GM19025 (cell line): ENCODE data around the gene EPC2.
A peak's percentile ranks its signal among the peaks of the same experiment; 100 is the strongest.
"Not testable (repeated sequence)": the region's sequence is repeated elsewhere in the genome, so short reads cannot be mapped to it uniquely, and the experiment has no call there.

Source experiments
- ATAC-seq: cut with Tn5 transposase; IDR thresholded peaks from one replicate; pipeline ENCODE4 v1.9.1; 2021; ENCODE audit warnings: mild to moderate bottlenecking, low read depth, moderate library complexity; ENCODE audit not compliant: unreplicated experiment

The EPC2 gene

DNA sequence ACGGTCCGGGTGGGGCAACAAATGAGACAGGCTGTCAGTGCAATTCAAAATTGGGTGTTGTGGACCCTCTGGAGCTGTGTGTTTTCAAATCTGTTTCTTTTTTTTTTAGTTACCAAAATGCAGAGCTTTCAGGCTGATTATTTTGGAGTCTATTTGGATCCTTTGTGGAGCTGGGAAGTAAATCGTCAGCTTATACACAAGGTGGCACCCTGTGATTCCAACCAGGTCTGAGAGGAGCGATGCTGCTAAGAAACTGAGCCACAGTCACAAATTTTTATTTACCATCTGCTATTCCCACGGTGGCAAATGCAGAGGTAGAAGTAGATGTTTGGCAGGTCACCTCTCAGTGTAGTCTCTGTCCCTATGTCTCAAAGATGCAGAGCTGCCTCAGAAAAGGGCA lies 3.8 kb upstream of the EPC2 start:
- no peak for ATAC-seq

- ATAC-seq: no peak
These were observed 2.3 kb upstream of the EPC2 start for GRCh38 chr2:148642112-148642744.

GRCh38 chr2:148642891-148643416 lies 1.6 kb upstream of the EPC2 start:
- ATAC-seq: no peak

DNA sequence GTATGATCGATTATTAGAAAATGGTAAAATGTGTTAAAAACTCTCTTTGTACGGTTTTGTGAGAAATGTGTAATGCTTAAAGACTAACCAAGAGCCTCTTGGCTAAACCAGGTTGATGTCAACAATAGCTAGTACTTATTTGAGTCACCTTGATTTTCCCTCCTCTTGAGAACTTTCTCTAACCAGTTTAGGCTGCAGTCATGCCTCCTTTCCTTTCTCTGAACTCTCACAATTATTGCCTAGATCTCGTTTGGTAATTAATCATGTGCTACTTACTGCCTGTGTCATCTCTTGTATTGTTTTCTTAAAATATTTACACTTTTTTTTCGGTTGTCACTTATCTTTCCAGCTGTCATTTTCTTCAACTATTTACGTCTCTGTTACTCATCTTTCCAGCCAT lies 1.1 kb upstream of the EPC2 start:
- no peak for ATAC-seq

- peak; percentile 44 for ATAC-seq
These were observed 460 bp downstream of the EPC2 start for GRCh38 chr2:148644883-148645538.

DNA sequence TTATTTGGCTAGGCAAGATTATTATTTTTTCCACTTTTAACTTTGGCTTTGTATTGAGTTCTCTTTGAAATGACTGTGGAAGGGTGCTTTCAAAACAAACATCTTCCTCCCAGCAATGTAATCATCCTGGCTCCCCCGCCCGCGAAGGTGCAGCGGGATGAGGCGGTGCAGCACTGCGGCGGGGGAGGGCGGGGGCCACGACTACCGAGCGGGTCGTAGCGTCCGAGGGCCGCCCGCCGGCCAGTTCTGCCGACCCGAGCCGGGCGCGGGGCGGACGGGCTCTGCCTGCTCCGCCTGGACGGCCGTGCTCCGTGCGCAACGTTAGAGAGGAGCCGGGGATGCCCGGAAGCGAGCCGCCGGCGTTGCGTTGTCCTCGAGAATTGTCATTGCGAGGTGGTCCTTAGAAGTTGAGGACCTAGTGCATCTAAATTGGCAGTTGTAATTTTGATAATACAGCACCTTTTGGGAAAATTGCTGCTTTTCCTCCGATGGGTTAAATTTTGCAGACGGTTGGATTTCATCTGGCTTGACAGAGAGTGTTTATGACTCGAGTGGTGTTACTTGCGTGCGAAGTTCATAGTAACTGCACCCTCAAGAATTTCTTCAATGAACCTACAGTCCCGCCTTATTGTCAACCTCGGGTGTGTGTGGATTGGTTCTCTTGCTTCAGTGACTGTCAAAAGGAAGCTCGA lies 1.1 kb downstream of the EPC2 start:
- peak; percentile 29 for ATAC-seq

- no peak for ATAC-seq
These were observed 1.6 kb downstream of the EPC2 start for GRCh38 chr2:148646231-148646559.

- ATAC-seq: not testable (repeated sequence)
These were observed 3.2 kb downstream of the EPC2 start for GRCh38 chr2:148647711-148648110.

GRCh38 chr2:148649936-148650335 lies 5.4 kb downstream of the EPC2 start:
- ATAC-seq: no peak

DNA sequence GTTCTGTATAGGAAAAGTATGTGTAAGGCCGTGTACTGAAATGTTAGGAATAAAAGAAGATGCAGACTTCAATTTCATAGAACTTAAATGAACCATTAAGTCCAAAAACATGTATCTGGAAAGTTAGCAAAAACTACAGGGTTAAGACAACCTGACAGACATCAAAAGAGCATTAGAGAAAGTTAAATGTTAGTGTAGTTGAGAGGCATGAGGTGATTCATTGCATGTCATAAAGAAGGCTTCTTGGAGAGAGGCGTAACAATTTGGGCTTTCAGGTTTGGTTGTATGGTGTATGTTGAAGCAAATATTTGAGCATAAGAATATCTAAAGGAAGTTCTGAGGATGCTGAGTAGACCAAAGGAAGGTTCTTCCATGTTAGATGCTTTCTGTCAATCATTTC lies 6.3 kb downstream of the EPC2 start:
- no peak for ATAC-seq

GRCh38 chr2:148651972-148652371 lies 7.4 kb downstream of the EPC2 start:
- ATAC-seq: no peak

DNA sequence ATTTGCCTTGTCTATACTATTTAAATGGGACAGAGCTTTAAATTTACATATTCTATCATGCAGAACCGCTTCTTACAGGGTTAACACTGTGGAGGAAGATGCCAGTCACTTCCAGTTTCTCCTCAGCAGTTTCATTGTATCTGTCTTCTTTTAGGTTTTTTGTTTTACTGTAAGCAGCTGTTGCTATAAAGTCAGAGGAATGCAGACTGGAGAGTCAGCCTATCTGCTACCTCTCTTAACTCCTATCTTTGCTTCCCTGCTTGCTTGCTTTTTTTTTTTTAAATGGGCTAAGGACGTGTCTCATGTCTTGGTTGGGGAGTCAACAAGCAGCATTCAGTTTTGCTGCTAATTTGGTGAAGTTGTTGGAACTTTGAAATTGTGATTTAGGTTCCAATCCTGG lies 8.9 kb downstream of the EPC2 start:
- ATAC-seq: peak; percentile 89

DNA sequence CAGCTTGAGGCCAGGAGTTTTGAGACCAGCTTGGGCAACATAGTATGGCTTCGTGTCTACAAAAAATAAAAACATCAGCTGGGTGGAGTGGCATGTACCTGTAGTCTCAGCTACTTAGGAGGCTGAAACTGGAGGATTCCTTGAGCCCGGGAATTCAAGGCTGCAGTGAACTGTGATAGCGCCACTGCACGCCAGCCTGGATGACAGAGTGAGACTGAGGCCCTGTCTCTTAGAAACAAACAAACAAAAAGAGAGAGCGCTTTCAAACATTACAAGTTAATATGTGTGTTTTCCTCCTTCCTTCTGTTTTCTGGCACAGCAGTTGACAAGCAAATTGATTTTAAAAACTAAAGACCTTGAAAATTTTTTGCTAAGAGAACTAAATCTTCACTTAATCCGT lies 9.9 kb downstream of the EPC2 start:
- ATAC-seq: no peak

GRCh38 chr2:148656516-148656915 lies 12.0 kb downstream of the EPC2 start:
- no peak for ATAC-seq

DNA sequence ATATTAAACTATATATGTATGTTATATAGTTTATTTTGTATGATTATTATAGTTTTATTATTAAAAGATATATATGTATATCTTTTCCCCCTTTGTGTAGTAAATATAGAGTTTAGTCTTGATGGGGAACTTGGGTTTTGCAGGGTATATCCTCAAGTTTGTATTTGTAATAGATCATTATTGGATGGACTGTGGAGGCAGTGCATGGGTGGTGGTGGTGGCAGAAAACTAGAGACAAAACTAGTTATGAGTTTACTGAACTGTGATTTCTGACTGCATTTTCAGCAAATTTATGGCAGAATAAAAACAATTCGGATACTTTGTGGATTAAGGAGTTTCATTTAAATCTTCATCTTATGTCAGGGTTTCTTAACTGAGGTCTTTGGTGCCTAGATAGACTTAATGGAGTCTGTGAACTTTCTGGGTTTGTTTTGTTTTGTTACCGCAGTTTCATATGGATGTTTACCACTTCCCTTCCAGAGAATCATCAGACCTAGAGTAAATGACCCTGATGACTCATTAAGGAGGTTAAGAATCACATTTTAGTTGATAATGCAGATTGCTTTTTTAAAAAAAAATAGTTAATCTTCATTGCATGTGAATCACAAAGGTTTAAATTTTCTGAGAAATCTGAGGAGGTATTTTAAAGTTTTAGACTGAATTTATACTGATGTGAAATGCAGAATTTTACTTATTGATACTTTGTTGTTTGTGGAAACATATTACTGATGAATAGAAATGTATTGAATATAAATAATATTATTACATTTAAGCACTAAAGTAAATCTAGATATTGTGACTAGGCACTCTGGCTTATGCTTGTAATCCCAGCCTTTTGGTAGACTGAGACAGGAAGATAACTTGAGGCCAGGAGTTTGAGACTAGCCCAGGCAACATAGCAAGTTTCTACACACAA lies 14.5 kb downstream of the EPC2 start:
- ATAC-seq: peak; percentile 92

- ATAC-seq: no peak
These were observed 16.4 kb downstream of the EPC2 start for GRCh38 chr2:148660999-148661398.

DNA sequence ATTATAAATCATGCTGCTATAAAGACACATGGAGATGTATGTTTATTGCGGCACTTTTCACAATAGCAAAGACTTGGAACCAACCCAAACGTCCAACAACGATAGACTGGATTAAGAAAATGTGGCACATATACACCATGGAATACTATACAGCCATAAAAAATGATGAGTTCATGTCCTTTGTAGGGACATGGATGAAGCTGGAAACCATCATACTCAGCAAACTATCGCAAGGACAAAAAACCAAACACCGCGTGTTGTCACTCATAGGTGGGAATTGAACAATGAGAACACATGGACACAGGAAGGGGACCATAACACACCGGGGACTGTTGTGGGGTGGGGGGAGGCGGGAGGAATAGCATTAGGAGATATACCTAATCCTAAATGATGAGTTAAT lies 17.8 kb downstream of the EPC2 start:
- not testable (repeated sequence) for ATAC-seq

- ATAC-seq: no peak
These were observed 19.7 kb downstream of the EPC2 start for GRCh38 chr2:148664229-148664628.

GRCh38 chr2:148666555-148666954 lies 22.0 kb downstream of the EPC2 start:
- no peak for ATAC-seq

DNA sequence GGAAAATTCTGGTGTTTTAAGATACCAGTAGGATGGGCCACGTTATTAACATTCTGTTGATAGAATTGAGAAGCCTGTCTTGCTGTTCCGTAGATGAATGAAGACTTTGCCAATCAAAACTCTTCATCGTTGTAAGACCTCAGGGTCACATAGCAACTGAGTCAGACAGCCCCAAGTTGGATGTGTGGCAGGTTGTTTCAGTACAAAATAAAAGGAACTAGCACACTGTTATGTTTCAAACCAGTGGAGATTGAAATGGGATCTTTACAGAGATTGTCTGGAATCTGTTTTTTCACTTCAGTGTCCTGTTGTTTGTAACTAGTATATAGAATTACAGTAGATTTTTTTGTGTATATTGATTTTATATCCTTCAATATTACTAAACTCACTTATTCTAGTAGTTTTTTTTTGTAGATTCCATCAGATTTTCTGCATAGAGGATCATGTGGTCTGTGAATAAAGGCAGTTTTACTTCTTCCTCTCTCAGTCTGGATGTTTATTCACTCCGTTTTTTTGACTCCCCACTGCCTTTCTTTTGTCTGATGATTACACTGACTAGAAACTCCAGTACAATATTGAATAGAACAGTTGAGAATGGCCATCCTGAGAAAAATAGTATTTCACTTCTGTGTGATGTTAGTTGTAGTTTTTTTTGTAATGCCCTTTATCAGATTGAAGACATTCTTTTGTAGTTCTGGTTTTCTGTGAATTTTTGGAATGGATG lies 22.7 kb downstream of the EPC2 start:
- no peak for ATAC-seq
